Measurements from ENCODE around the gene AKAP17A. TPM values are rescaled to one million over a fixed set of nuclear protein-coding genes. Genes with fewer than 3 reads are reported as not detected.
A peak's percentile ranks its signal among the peaks of the same experiment; 100 is the strongest.

Gene AKAP17A
- total and polyA plus RNA-seq, 7 donors = 9.9 to 25.1 (median 13.6) TPM

DNA sequence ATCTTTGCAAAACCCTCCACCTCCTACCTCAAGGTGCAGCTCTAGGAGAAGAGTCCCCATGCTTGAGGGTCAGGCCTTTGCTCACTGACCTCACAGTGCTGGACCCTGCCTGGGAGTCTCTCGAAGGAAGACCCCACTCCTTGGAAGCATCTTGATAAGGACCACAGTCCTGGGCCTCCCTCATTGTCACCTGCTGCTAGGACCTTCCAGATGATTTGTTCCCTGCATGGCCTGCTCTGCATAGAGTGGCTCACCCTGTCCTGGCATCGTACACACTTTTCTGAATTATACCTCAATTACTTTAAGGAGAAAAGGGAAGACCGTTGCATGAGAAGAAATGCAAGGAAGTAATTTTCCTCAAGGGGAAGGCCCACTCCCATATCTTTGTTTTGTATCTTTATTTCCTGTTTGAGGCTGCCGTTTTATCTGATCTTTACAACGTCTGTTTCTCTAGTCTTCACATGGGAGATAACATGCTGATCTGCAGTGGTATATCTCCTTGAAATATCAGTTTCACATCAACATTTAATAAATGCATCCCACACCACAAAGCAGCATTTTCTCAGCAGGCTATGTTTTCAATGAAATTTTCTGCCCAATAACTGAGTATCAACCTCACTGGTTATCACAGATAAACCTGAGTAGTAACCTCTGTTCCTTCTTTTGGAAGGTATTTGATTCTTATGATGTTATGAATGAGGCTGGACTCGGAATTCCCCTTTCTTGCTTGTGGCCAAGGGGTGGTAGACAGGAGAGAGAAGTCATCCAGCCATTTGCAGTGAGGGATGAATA, 15.0 kb upstream of the AKAP17A start:
- Histone ChIP-seq H3K27ac (no peak overlapping the region), H3K27me3 (ENCODE audit: insufficient read depth in 3 of 3, low read length in 2 of 3) (no peaks in the 10 kb centered on the region), H3K4me3 (no peak overlapping the region), H3K9me3 (no peaks in the 10 kb centered on the region), H3K36me3 (ENCODE audit: insufficient read depth in 1 of 2, low read depth in 1 of 2) (no peaks in the 10 kb centered on the region), H3K4me1 (no peaks in the 10 kb centered on the region)
- intact Hi-C loops (cut with DNase I) = loop anchor here in 1 of 2 donors (10.0 kb wide), 1 partner anchor 112 kb away; no protein-coding TSS in a partner anchor
- TF ChIP-seq, protein P1, sequence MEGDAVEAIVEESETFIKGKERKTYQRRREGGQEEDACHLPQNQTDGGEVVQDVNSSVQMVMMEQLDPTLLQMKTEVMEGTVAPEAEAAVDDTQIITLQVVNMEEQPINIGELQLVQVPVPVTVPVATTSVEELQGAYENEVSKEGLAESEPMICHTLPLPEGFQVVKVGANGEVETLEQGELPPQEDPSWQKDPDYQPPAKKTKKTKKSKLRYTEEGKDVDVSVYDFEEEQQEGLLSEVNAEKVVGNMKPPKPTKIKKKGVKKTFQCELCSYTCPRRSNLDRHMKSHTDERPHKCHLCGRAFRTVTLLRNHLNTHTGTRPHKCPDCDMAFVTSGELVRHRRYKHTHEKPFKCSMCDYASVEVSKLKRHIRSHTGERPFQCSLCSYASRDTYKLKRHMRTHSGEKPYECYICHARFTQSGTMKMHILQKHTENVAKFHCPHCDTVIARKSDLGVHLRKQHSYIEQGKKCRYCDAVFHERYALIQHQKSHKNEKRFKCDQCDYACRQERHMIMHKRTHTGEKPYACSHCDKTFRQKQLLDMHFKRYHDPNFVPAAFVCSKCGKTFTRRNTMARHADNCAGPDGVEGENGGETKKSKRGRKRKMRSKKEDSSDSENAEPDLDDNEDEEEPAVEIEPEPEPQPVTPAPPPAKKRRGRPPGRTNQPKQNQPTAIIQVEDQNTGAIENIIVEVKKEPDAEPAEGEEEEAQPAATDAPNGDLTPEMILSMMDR (IDR thresholded peaks at IDR 0.05) = no peak
- 65 to 68% (median 67%) methylated on average over 6 of the region's 6 CpGs for WGBS, 3 donors
- ATAC-seq (no peak), DNase-seq (no peak)

DNA sequence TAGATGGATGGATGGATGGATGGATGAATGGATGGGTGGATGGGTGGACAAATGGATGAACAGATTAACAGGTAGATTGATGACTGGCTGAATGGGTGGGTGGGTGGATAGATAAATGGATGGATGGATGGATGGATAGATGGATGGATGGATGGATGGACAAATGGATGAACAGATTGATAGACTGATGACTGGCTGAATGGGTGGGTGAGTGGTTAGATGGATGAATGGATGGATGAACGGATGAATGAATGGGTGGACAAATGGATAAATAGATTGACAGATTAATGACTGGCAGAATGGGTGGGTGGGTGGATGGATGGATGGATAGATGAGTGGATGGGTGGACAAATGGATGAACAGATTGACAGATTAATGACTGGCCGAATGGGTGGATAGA, 13.6 kb upstream of the AKAP17A start:
- Histone ChIP-seq H3K4me1 (no peaks in the 10 kb centered on the region), H3K27me3 (ENCODE audit: insufficient read depth in 3 of 3, low read length in 2 of 3) (no peaks in the 10 kb centered on the region), H3K36me3 (ENCODE audit: insufficient read depth in 1 of 2, low read depth in 1 of 2) (no peaks in the 10 kb centered on the region), H3K4me3 (no peak overlapping the region), H3K27ac (no peak overlapping the region), H3K9me3 (no peaks in the 10 kb centered on the region)
- TF ChIP-seq, protein P1 (IDR thresholded peaks at IDR 0.05) = no peak
- WGBS, 3 donors = 40 to 51% (median 48%) methylated on average over 2 of the region's 2 CpGs
- no peak for ATAC-seq
- intact Hi-C loops (cut with DNase I) = loop anchor here in 1 of 2 donors (10.0 kb wide), 1 partner anchor 113 kb away; no protein-coding TSS in a partner anchor
- no peak for DNase-seq

DNA sequence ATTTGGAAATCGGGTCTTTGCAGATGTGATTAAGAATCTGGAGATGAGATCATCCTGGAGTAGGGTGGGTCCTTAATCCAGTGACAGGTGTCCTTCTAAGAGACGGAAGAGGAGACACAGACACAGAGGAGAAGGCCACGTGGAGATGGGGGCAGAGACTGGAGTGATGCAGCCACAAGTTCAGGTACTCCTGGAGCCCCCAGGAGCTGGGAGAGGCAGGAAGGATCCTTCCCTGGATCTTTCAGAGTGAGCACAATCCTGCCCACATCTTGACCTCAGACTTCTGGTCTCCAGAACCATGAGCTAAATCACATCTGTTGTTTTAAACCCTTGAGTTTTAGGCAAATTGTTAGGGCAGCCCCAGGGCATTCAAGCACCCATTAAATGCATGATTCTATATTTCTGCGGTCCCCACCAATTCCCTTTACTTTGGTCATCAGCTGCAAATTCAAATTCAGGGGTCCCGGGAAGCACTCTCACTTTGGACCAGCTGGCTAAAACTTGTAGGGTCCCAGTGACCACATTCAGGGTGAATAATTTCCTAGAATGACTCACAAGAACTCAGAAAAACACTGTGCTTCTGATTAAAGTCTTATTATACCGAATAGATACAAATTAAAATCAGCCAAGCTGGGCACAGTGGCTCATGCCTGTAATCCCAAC, 12.8 kb upstream of the AKAP17A start:
- WGBS, 3 donors = 62 to 66% (median 64%) methylated on average over 6 of the region's 6 CpGs
- intact Hi-C loops (cut with DNase I) = loop anchor here in 1 of 2 donors (10.0 kb wide), 1 partner anchor 114 kb away; no protein-coding TSS in a partner anchor
- H3K27ac ChIP-seq = no peak overlapping the region
- DNase-seq (no peak), ATAC-seq (no peak)
- no peaks in the 10 kb centered on the region for H3K4me1 ChIP-seq
- H3K4me3 ChIP-seq = no peak overlapping the region
- no peaks in the 10 kb centered on the region for H3K36me3 ChIP-seq (ENCODE audit: insufficient read depth in 1 of 2, low read depth in 1 of 2)
- TF ChIP-seq, protein P1 (IDR thresholded peaks at IDR 0.05) = no peak
- no peaks in the 10 kb centered on the region for H3K9me3 ChIP-seq
- H3K27me3 ChIP-seq (ENCODE audit: insufficient read depth in 3 of 3, low read length in 2 of 3) = no peaks in the 10 kb centered on the region

DNA sequence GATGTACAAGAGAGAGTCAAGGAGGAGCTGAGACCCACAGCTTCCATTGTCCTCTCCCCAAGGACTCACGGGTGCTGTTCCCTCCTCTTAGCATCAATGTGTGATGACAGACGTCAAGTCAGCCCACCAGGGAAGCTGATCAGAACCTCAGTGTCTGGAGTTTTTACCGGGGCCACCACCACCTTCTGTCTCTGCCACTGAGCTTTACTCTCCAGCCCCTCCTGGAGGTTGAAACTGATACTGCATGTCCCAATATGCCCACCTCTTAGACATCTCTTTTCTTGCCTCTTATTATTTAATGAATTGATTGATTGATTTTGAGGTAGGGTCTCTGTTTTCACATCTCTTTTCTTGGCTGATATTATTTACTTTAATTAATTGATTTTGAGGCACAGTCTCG, 10.3 kb upstream of the AKAP17A start:
- Histone ChIP-seq H3K9me3 (no peaks in the 10 kb centered on the region), H3K27ac (no peak overlapping the region), H3K27me3 (ENCODE audit: insufficient read depth in 3 of 3, low read length in 2 of 3) (peaks cover 0 to 7% (median 0%) of the 10 kb centered on the region in 3 donors), H3K36me3 (ENCODE audit: insufficient read depth in 1 of 2, low read depth in 1 of 2) (no peaks in the 10 kb centered on the region), H3K4me3 (no peak overlapping the region), H3K4me1 (no peaks in the 10 kb centered on the region)
- 28 to 44% (median 36%) methylated on average over 4 of the region's 4 CpGs for WGBS, 3 donors
- DNase-seq (no peak), ATAC-seq (peak in 3 of 4 donors; percentile 53 to 68 (median 62))
- TF ChIP-seq, protein P1 (IDR thresholded peaks at IDR 0.05) = peak; percentile 75
- intact Hi-C loops (cut with DNase I) = loop anchor here in 1 of 2 donors (2.0 kb wide), 1 partner anchor 126 kb away; no protein-coding TSS in a partner anchor

All from psoas muscle (tissue), 8 donors.